Mesendoderm (in vitro differentiated cells): ENCODE results near the gene TLE2.

Source experiments
- DNase-seq: peaks from one replicate; pipeline ENCODE4 v3.0.0; 2013
- H2AK5ac ChIP-seq: 2 replicates; pipeline ENCODE4 v1.6.1; 2013; ENCODE audit warnings: low read length, inconsistent platforms
- H2BK120ac ChIP-seq: 2 replicates; pipeline ENCODE4 v1.6.1; 2013; ENCODE audit warnings: low read depth, mild to moderate bottlenecking, low read length, moderate library complexity, mixed read lengths
- H2BK15ac ChIP-seq: replicated peaks from 2 replicates; pipeline ENCODE4 v1.6.1; 2013; ENCODE audit warnings: low read depth, mild to moderate bottlenecking, moderate library complexity
- H2BK5ac ChIP-seq: 2 replicates; pipeline ENCODE4 v1.6.1; 2013; ENCODE audit warnings: low read length, inconsistent platforms
- H3K18ac ChIP-seq: 2 replicates; pipeline ENCODE4 v1.6.1; 2013; ENCODE audit warnings: mild to moderate bottlenecking, low read length, mixed read lengths
- H3K23ac ChIP-seq: one replicate; pipeline ENCODE4 v1.6.1; 2013; ENCODE audit warnings: low read length
- H3K27ac ChIP-seq: 2 replicates; pipeline ENCODE4 v1.5.1; 2013; ENCODE audit warnings: low read depth, mild to moderate bottlenecking, inconsistent platforms, low read length, moderate library complexity
- H3K27me3 ChIP-seq: 2 replicates; pipeline ENCODE4 v1.6.1; 2013; ENCODE audit warnings: low read length, control low read depth, mild to moderate bottlenecking, inconsistent platforms; ENCODE audit not compliant: insufficient read depth, poor library complexity
- H3K36me3 ChIP-seq: 2 replicates; pipeline ENCODE4 v1.6.1; 2013; ENCODE audit warnings: low read length, inconsistent platforms; ENCODE audit not compliant: control insufficient read depth, insufficient read depth
- H3K4ac ChIP-seq: one replicate; pipeline ENCODE4 v1.6.1; 2013; ENCODE audit warnings: low read depth, mild to moderate bottlenecking, low read length, moderate library complexity
- H3K4me1 ChIP-seq: 2 replicates; pipeline ENCODE4 v1.6.1; 2013; ENCODE audit warnings: low read depth, low read length, inconsistent platforms; ENCODE audit not compliant: control insufficient read depth
- H3K4me2 ChIP-seq: 2 replicates; pipeline ENCODE4 v1.6.1; 2013; ENCODE audit warnings: low read length
- H3K4me3 ChIP-seq: 2 replicates; pipeline ENCODE4 v1.5.1; 2013; ENCODE audit warnings: mild to moderate bottlenecking, low read length
- H3K56ac ChIP-seq: one replicate; pipeline ENCODE4 v1.6.1; 2013; ENCODE audit warnings: low read length
- H3K79me1 ChIP-seq: 2 replicates; pipeline ENCODE4 v1.6.1; 2013; ENCODE audit warnings: low read length, inconsistent platforms
- H3K79me2 ChIP-seq: 2 replicates; pipeline ENCODE4 v1.6.1; 2013; ENCODE audit warnings: mild to moderate bottlenecking, low read length; ENCODE audit not compliant: control insufficient read depth, insufficient read depth
- H3K9ac ChIP-seq: 2 replicates; pipeline ENCODE4 v1.6.1; 2013; ENCODE audit warnings: low read length, inconsistent platforms
- H4K5ac ChIP-seq: one replicate; pipeline ENCODE4 v1.6.1; 2013; ENCODE audit warnings: low read length
- H4K8ac ChIP-seq: one replicate; pipeline ENCODE4 v1.6.1; 2013; ENCODE audit warnings: low read depth, mild to moderate bottlenecking, control low read depth, low read length, moderate library complexity
- WGBS: extraction: QIAGEN DNeasy Blood & Tissue Kit; methylation state at CpG from one replicate; pipeline ENCODE4 v1.1.7; 2013; ENCODE audit warnings: low lambda C conversion rate, missing lambda C conversion rate; ENCODE audit not compliant: insufficient coverage; ENCODE audit errors: extremely low coverage; 5-methylcytosine and 5-hydroxymethylcytosine counted together

TLE2 gene

GRCh38 chr19:3019211-3019854, 9.7 kb downstream of the TLE2 start:
- WGBS: no CpG with 5 or more reads among the region's 28 CpGs
- H2BK120ac ChIP-seq: no peak overlapping the region

GRCh38 chr19:3017923-3018322, 11.2 kb downstream of the TLE2 start:
- WGBS: no CpG with 5 or more reads among the region's 7 CpGs

More at GRCh38 chr19:3019211-3019854, 9.7 kb downstream of the TLE2 start:
- Histone ChIP-seq H3K4ac (no peak overlapping the region), H3K4me3 (no peak overlapping the region), H3K56ac (no peak overlapping the region), H3K27me3 (no peaks in the 10 kb centered on the region), H3K9ac (no peak overlapping the region), H2BK5ac (no peak overlapping the region), H4K5ac (no peak overlapping the region), H3K79me1 (no peaks in the 10 kb centered on the region), H3K4me2 (no peak overlapping the region), H3K27ac (no peak overlapping the region), H4K8ac (no peak overlapping the region), H3K18ac (no peak overlapping the region), H3K36me3 (no peaks in the 10 kb centered on the region), H3K23ac (no peak overlapping the region), H3K4me1 (peaks cover under 1% of the 10 kb centered on the region), H2BK15ac (no peak overlapping the region), H2AK5ac (no peak overlapping the region), H3K79me2 (no peaks in the 10 kb centered on the region)
- no peak for DNase-seq

GRCh38 chr19:3015126-3016057, 13.7 kb downstream of the TLE2 start:
- Histone ChIP-seq H3K79me1 (no peaks in the 10 kb centered on the region), H3K27me3 (no peaks in the 10 kb centered on the region), H3K27ac (no peak overlapping the region), H2BK15ac (no peak overlapping the region), H3K18ac (no peak overlapping the region), H3K9ac (no peak overlapping the region), H3K4me3 (no peak overlapping the region), H2BK5ac (no peak overlapping the region), H2BK120ac (no peak overlapping the region), H3K4ac (no peak overlapping the region), H4K8ac (no peak overlapping the region), H3K79me2 (no peaks in the 10 kb centered on the region), H3K4me2 (no peak overlapping the region), H4K5ac (no peak overlapping the region), H3K23ac (no peak overlapping the region), H2AK5ac (no peak overlapping the region), H3K4me1 (no peaks in the 10 kb centered on the region), H3K36me3 (no peaks in the 10 kb centered on the region), H3K56ac (no peak overlapping the region)
- DNase-seq: no peak
- no CpG with 5 or more reads among the region's 22 CpGs for WGBS

More at GRCh38 chr19:3017923-3018322, 11.2 kb downstream of the TLE2 start:
- Histone ChIP-seq H4K5ac (no peak overlapping the region), H2BK15ac (no peak overlapping the region), H2BK120ac (no peak overlapping the region), H4K8ac (no peak overlapping the region), H3K9ac (no peak overlapping the region), H3K4me1 (no peaks in the 10 kb centered on the region), H2AK5ac (no peak overlapping the region), H3K4me2 (no peak overlapping the region), H3K27me3 (no peaks in the 10 kb centered on the region), H3K79me1 (no peaks in the 10 kb centered on the region), H3K36me3 (no peaks in the 10 kb centered on the region), H3K4me3 (no peak overlapping the region), H2BK5ac (no peak overlapping the region), H3K23ac (no peak overlapping the region), H3K18ac (no peak overlapping the region), H3K4ac (no peak overlapping the region), H3K27ac (no peak overlapping the region), H3K56ac (no peak overlapping the region), H3K79me2 (no peaks in the 10 kb centered on the region)
- no peak for DNase-seq

- Histone ChIP-seq H3K27ac (no peak overlapping the region), H3K36me3 (no peaks in the 10 kb centered on the region), H2AK5ac (no peak overlapping the region), H3K18ac (no peak overlapping the region), H3K4me2 (no peak overlapping the region), H2BK5ac (no peak overlapping the region), H3K79me1 (no peaks in the 10 kb centered on the region), H3K9ac (no peak overlapping the region), H2BK120ac (no peak overlapping the region), H3K4ac (no peak overlapping the region), H3K56ac (no peak overlapping the region), H3K27me3 (no peaks in the 10 kb centered on the region), H4K8ac (no peak overlapping the region), H3K4me3 (no peak overlapping the region), H3K79me2 (no peaks in the 10 kb centered on the region), H2BK15ac (no peak overlapping the region), H3K23ac (no peak overlapping the region), H3K4me1 (no peaks in the 10 kb centered on the region), H4K5ac (no peak overlapping the region)
- no CpG with 5 or more reads among the region's 8 CpGs for WGBS
- no peak for DNase-seq
These were observed 14.9 kb downstream of the TLE2 start for GRCh38 chr19:3014135-3014534.

GRCh38 chr19:3013263-3013725, 15.8 kb downstream of the TLE2 start:
- Histone ChIP-seq H2BK120ac (no peak overlapping the region), H3K23ac (no peak overlapping the region), H3K27ac (no peak overlapping the region), H4K5ac (no peak overlapping the region), H3K4me1 (no peaks in the 10 kb centered on the region), H3K79me2 (no peaks in the 10 kb centered on the region), H2BK15ac (no peak overlapping the region), H3K4ac (no peak overlapping the region), H3K36me3 (no peaks in the 10 kb centered on the region), H3K9ac (no peak overlapping the region), H3K4me3 (no peak overlapping the region), H2AK5ac (no peak overlapping the region), H3K18ac (no peak overlapping the region), H3K27me3 (no peaks in the 10 kb centered on the region), H2BK5ac (no peak overlapping the region), H4K8ac (no peak overlapping the region), H3K56ac (no peak overlapping the region), H3K79me1 (no peaks in the 10 kb centered on the region), H3K4me2 (no peak overlapping the region)
- DNase-seq: no peak
- WGBS: no CpG with 5 or more reads among the region's 7 CpGs
